Keratinocyte (primary cell): ENCODE measurements around the gene GRB2.

ENCODE experiments used
- EZH2 ChIP-seq: IDR thresholded peaks from one replicate; pipeline ENCODE4 v1.6.1; 2012; ENCODE audit warnings: inconsistent platforms, mild to moderate bottlenecking, low read length, moderate library complexity
- TF ChIP-seq, protein P1 (sequence below), 3 experiments: IDR thresholded peaks in 1 of 3; conservative IDR thresholded peaks in 1 of 3; optimal IDR thresholded peaks in 1 of 3; 2 replicates in 2 of 3; 3 replicates in 1 of 3; pipeline versions ENCODE3 to v1.5.1; 2011; ENCODE audit warnings: low read length in 3 of 3, mild to moderate bottlenecking in 3 of 3, moderate library complexity in 2 of 3, control low read depth in 1 of 3, inconsistent platforms in 1 of 3; ENCODE audit not compliant: insufficient read depth in 2 of 3; ENCODE audit errors: extremely low read depth in 1 of 3

DNA sequence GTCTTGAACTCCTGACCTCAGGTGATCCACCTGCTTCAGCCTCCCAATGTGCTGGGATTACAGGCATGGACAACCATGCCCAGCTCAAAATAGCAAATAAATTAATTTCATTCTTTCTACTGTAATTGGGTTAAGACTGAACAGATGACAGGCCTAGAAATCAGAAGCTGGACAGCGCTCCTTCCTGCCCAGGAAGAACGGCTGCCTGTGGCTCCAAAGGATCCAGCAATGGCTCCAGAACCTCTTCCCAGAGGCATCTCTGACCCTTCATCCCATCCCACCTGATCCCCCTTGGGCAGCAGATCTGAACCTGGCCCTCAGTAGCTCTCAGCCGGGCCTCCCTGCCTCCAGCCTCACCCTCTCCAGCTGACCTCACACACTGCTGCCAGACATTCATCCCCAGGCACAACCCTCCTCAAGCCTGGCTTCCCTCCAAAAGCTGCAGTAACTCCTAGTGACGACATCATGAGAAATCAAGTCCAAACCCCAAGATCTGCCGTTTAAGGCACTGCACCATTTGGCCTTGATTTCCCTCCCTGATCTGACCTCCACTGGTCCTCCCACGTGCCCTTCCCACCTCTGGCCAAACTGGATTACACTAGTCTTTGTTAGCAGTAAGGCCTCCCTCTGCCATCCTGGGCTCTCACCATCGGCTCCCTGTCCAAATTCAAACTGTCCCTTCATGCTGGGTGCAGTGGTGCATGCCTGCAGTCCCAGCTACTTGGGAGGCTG, 131.3 kb downstream of the GRB2 start:
- TF ChIP-seq, protein P1, sequence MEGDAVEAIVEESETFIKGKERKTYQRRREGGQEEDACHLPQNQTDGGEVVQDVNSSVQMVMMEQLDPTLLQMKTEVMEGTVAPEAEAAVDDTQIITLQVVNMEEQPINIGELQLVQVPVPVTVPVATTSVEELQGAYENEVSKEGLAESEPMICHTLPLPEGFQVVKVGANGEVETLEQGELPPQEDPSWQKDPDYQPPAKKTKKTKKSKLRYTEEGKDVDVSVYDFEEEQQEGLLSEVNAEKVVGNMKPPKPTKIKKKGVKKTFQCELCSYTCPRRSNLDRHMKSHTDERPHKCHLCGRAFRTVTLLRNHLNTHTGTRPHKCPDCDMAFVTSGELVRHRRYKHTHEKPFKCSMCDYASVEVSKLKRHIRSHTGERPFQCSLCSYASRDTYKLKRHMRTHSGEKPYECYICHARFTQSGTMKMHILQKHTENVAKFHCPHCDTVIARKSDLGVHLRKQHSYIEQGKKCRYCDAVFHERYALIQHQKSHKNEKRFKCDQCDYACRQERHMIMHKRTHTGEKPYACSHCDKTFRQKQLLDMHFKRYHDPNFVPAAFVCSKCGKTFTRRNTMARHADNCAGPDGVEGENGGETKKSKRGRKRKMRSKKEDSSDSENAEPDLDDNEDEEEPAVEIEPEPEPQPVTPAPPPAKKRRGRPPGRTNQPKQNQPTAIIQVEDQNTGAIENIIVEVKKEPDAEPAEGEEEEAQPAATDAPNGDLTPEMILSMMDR (optimal IDR thresholded peaks at IDR 0.05 in 1 of 3, IDR thresholded peaks at IDR 0.05 in 1 of 3, conservative IDR thresholded peaks at IDR 0.05 in 1 of 3; ENCODE audit: extremely low read depth in 1 of 3, insufficient read depth in 2 of 3, low read length in 3 of 3), result no peak
- TF ChIP-seq EZH2, result no peak
